ENCODE data around the gene IGF1R. TPM values are rescaled to one million over a fixed set of nuclear protein-coding genes. Genes with fewer than 3 reads are reported as not detected.

The IGF1R gene
- total RNA-seq, 2 experiments from 2014 or later = 22.8 to 24.7 TPM

DNA sequence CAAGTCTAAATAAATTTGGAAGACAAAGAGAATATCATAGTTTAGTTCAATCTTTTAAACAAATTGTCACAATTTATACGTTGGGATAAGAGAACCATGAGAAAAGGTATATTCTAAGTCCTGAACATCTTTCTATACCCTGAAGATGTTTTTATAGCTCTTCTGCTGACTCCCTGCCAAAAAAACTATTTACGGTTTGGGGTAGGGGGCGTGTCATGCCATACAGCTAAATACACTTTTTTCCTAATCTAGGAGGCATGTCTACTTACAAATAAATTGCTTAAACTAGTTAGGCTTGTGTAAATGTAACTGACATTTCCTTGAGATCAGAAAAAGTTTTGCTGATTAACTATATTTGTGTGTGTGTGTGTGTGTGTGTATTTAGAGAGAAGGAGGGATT lies 195.9 kb downstream of the IGF1R start:
- intact Hi-C loops (cut with micrococcal nuclease) = no loop called here
- no peaks in the 10 kb centered on the region for H3K9me3 Mint-ChIP-seq
- TF ChIP-seq, protein P1, sequence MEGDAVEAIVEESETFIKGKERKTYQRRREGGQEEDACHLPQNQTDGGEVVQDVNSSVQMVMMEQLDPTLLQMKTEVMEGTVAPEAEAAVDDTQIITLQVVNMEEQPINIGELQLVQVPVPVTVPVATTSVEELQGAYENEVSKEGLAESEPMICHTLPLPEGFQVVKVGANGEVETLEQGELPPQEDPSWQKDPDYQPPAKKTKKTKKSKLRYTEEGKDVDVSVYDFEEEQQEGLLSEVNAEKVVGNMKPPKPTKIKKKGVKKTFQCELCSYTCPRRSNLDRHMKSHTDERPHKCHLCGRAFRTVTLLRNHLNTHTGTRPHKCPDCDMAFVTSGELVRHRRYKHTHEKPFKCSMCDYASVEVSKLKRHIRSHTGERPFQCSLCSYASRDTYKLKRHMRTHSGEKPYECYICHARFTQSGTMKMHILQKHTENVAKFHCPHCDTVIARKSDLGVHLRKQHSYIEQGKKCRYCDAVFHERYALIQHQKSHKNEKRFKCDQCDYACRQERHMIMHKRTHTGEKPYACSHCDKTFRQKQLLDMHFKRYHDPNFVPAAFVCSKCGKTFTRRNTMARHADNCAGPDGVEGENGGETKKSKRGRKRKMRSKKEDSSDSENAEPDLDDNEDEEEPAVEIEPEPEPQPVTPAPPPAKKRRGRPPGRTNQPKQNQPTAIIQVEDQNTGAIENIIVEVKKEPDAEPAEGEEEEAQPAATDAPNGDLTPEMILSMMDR (IDR thresholded peaks at IDR 0.05) = no peak
- no peak for ATAC-seq
- no peak overlapping the region for H3K27ac Mint-ChIP-seq
- no peak overlapping the region for H3K4me3 Mint-ChIP-seq
- ChIA-PET POLR2A (interaction anchor here (1.0 kb wide), 1 partner anchor 9 kb away, joined by 3 read pairs; no protein-coding TSS in a partner anchor), CTCF (interaction anchor here (1.7 kb wide), 1 partner anchor 65 kb away, joined by 3 read pairs; no protein-coding TSS in a partner anchor)
- peaks cover 2% of the 10 kb centered on the region for H3K36me3 Mint-ChIP-seq (ENCODE audit: low read depth)
- no peaks in the 10 kb centered on the region for H3K27me3 Mint-ChIP-seq
- peaks cover 15% of the 10 kb centered on the region for H3K4me1 Mint-ChIP-seq (ENCODE audit: low read depth)
- DNase-seq = no peak

DNA sequence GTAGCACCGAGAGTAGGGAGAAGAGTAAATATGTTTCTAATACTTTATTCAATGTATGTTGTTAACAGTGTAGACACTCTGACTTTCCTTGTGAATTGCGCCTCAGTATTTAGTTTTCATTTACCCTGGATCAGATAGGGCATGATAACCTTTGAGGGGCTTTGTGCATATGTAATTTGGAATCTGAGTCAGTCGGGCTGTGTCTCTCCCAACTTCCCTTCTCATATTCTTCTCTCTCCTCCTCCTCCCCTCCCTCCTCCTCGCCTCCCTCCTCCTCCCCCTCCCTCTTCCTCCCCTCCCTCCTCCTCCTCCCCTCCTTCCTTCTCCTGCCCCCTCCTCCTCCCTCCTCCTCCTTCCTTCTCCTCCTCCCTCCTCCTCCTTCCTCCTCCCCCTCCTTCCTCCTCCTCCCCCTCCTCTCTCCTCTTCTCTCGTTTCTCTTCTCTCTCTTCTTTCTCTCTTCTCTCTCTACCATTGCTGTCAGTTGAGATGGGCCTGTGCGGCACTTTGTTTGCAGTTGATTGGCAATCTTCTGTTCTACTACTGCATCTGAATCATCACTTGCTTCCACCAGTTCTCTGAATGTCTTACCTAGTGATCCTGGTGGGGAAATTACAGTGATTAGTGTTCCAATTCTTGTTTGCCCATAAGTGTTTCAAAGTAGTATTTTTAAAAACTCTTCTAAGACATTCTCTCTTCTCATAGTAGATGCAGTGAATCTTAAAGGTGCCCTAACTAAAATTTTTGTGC lies 197.0 kb downstream of the IGF1R start:
- H3K4me1 Mint-ChIP-seq (ENCODE audit: low read depth) = peaks cover 22% of the 10 kb centered on the region
- H3K36me3 Mint-ChIP-seq (ENCODE audit: low read depth) = peaks cover 2% of the 10 kb centered on the region
- intact Hi-C loops (cut with micrococcal nuclease) = no loop called here
- no peak overlapping the region for H3K4me3 Mint-ChIP-seq
- ChIA-PET POLR2A (interaction anchor here (1.2 kb wide), 1 partner anchor 196 kb away, joined by 4 read pairs; no protein-coding TSS in a partner anchor), CTCF (interaction anchor here (1.7 kb wide), 1 partner anchor 66 kb away, joined by 3 read pairs; no protein-coding TSS in a partner anchor)
- H3K9me3 Mint-ChIP-seq = no peaks in the 10 kb centered on the region
- no peaks in the 10 kb centered on the region for H3K27me3 Mint-ChIP-seq
- H3K27ac Mint-ChIP-seq = no peak overlapping the region
- no peak for ATAC-seq
- TF ChIP-seq, protein P1 (IDR thresholded peaks at IDR 0.05) = no peak
- DNase-seq = no peak

DNA sequence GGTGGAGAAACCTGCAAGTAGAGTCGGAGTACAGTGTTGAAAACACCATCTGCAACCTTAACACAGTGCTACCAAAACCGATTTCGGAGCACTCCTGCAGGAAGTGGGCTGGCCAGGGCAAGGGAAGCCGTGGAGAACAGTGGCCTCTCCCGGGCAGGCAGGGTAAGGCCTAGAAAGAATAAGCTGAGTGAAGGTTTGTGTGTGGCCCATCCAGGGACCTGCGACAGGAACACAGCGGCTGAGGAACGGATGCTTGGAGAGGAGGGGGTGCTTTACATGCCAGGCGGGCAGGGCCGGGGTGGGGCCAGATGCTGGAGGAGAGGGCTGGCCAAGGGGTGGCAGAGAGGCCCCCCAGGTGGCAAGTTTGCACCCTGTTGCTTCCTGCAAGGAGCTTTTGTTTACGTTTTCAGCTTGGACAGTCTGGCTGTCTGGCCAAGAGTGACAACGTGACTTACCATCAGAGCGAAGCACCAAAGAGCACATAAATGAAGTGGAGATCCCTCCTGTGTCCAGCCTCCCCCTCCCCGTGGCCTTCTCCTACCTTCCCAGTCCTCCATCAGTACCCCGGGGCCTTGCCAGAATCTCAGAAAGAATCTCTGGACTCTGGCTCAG lies 202.7 kb downstream of the IGF1R start:
- intact Hi-C loops (cut with micrococcal nuclease) = no loop called here
- Mint-ChIP-seq H3K4me1 (ENCODE audit: low read depth) (peaks cover 44% of the 10 kb centered on the region), H3K9me3 (no peaks in the 10 kb centered on the region), H3K27ac (peak overlapping the region; percentile 82), H3K4me3 (peak overlapping the region; percentile 79), H3K27me3 (no peaks in the 10 kb centered on the region), H3K36me3 (ENCODE audit: low read depth) (no peaks in the 10 kb centered on the region)
- CTCF ChIA-PET = interaction anchor here (0.6 to 1.5 kb wide), 15 partner anchors 11 to 222 kb away, joined by 3 to 8 read pairs (median 4); no protein-coding TSS in a partner anchor
- POLR2A ChIA-PET = interaction anchor here (0.8 kb wide), 1 partner anchor 73 kb away, joined by 3 read pairs; no protein-coding TSS in a partner anchor
- peak; percentile 83 for DNase-seq
- ATAC-seq = peak; percentile 61
- TF ChIP-seq, protein P1 (IDR thresholded peaks at IDR 0.05) = peak; percentile 71

DNA sequence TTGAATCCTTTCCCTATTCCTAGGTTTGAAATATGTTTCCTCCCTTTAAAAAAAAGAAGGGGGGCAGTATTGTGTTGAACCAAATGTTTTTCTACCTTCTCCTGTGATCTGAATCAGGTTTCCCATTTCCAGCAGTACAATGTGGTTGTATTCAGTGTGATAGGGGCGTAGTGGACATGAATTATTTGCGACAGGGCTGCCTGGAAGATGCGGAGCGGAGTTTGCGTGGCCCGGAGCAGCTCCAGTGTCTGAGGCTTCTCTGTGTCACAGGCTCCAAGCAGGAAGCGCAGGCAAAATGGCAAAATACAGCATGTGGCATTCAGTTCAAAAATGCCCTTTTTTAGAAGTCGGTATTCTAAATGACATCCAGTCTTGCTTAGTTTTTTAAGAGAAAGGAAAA lies 204.8 kb downstream of the IGF1R start:
- TF ChIP-seq, protein P1 (IDR thresholded peaks at IDR 0.05) = no peak
- POLR2A ChIA-PET = no interaction called here
- Mint-ChIP-seq H3K36me3 (ENCODE audit: low read depth) (no peaks in the 10 kb centered on the region), H3K4me1 (ENCODE audit: low read depth) (peaks cover 49% of the 10 kb centered on the region), H3K4me3 (peak overlapping the region; percentile 79), H3K27me3 (no peaks in the 10 kb centered on the region), H3K9me3 (no peaks in the 10 kb centered on the region), H3K27ac (peak overlapping the region; percentile 82)
- peak; percentile 53 for ATAC-seq
- CTCF ChIA-PET = no interaction called here
- peak; percentile 86 for DNase-seq
- intact Hi-C loops (cut with micrococcal nuclease) = no loop called here

All from activated CD8-positive, alpha-beta T cell treated with anti-CD3 and anti-CD28 coated beads for 36 hours (primary cell).